Hepatic stellate cell (primary cell): Measurements from ENCODE around the gene AMHR2.

Source experiments
- DNase-seq: peaks from one replicate; pipeline ENCODE4 v3.0.0; 2011; ENCODE audit warnings: low spot score

The AMHR2 gene

DNA sequence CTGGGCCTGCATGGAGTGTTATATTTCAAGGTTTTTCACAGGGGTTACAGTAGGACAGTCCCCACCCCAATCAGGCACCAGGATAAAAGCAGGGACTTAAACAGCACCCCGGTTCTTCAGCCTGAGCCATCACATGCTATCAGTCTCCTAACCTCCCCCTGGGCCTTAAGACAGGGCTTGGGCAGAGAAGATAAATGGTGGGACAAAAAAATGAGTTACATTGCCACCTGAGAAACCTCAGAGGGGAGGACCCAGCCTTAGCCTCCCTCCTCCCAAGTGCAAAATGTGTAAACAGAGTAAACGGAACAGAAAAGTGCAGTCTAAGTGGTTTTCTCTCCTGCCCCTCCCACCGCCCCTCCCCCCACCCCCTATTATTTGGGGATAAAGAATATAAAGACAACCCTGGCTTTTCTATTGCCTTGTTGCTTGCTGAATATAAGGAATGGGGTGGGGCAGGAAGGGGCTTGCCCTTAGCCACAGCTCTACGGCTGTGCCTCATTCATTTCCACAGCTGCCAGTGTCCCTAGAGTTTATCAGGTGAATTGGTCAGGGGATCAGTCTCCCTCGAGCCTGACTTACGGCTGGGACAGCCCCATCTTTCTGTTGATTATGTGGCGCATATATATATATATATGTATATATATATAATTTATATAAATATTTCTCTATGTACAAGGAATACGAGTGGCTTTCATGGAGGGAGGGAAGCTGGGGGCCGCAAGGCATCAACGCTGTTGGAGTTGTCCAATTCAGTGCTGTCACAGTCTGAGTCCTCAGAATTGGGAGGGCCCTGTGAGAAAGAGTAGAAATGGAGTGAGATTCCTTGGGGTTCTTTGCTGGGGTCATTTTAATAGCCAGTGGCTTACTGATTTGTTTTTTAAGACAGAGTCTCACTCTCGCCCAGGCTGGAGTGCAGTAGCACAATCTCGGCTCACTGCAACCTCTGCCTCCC lies 57.1 kb downstream of the AMHR2 start:
- no peak for DNase-seq
